ENCODE measurements around the gene KCNMA1. TPM values are rescaled to one million over a fixed set of nuclear protein-coding genes. Genes with fewer than 3 reads are reported as not detected.

KCNMA1 gene
- total and polyA plus RNA-seq, 2 donors (not counting 1 experiment from before 2014, with no cell fraction given): 0.82 to 3.1 TPM

DNA sequence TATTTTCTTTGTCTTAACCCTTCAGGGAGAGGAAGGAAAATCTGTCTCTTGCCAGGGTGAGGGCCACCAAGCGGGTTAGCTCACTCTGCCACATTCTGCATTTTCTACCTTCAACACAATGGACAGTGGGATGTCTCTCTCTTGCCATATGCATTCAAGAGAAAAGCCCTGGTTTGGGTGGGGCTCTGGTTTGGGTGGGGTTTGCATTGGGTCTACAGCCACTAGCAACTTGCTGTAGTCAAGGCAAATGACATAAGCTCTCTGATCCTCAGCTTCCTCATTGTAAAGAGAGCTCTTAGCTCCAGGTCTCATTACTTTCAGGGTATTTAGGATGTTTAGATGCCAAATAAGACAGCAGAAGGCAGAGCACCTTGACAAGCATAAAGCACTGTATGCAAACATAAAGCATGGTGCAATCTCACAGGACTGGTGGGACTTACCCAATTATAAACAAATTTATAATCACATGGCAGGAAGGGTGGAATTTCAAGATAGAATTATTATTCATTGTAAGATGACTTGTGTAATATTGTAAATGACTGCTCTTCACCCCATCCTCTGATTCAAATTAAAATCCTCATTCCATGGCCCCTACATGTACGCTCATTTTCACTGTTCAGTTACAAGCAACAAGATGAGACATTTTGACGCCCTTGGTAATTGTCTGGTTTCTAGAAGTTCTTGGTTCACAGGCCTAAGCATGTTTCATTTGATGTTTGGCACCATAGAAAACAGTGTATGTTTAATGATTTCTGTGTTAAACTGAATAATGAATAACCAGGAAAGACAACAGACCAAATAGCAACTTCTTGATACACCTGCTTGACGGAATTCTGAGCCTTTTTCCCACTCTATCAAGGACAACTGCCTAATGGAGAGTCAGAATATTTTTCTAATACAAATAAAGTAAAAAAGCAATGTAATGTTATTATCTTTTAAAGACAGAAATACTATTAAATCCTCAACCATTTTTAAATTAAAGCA, 258.9 kb downstream of the KCNMA1 start:
- no peak for TF ChIP-seq EZH2 (IDR thresholded peaks at IDR 0.05; ENCODE audit: borderline replicate concordance, insufficient read depth, low read depth, low read length, poor library complexity, severe bottlenecking)
- TF ChIP-seq, protein P1, sequence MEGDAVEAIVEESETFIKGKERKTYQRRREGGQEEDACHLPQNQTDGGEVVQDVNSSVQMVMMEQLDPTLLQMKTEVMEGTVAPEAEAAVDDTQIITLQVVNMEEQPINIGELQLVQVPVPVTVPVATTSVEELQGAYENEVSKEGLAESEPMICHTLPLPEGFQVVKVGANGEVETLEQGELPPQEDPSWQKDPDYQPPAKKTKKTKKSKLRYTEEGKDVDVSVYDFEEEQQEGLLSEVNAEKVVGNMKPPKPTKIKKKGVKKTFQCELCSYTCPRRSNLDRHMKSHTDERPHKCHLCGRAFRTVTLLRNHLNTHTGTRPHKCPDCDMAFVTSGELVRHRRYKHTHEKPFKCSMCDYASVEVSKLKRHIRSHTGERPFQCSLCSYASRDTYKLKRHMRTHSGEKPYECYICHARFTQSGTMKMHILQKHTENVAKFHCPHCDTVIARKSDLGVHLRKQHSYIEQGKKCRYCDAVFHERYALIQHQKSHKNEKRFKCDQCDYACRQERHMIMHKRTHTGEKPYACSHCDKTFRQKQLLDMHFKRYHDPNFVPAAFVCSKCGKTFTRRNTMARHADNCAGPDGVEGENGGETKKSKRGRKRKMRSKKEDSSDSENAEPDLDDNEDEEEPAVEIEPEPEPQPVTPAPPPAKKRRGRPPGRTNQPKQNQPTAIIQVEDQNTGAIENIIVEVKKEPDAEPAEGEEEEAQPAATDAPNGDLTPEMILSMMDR (IDR thresholded peaks at IDR 0.05): no peak
- Histone ChIP-seq H3K9ac (ENCODE audit: low read length) (no peak overlapping the region), H3K27ac (ENCODE audit: low read length in 2 of 2) (no peak overlapping the region), H3K27me3 (replicated peaks in 1 of 4; ENCODE audit: control extremely low read depth in 1 of 4, control insufficient read depth in 3 of 4, insufficient read depth in 4 of 4, low read length in 3 of 4) (peaks cover 0 to 12% (median 7%) of the 10 kb centered on the region in 4 experiments), H3K4me1 (ENCODE audit: control insufficient read depth in 2 of 2, insufficient read depth in 2 of 2, low read length in 2 of 2) (no peaks in the 10 kb centered on the region), H3K4me2 (replicated peaks; ENCODE audit: low read depth, low read length, poor library complexity, severe bottlenecking) (no peak overlapping the region), H3K36me3 (replicated peaks in 1 of 2; ENCODE audit: control extremely low read depth in 1 of 2, control insufficient read depth in 1 of 2, extremely low read depth in 1 of 2, insufficient read depth in 2 of 2, low read length in 1 of 2) (no peaks in the 10 kb centered on the region), H3K9me3 (ENCODE audit: control extremely low read depth in 1 of 3, control insufficient read depth in 2 of 3, insufficient read depth in 1 of 3, low read length in 2 of 3) (no peaks in the 10 kb centered on the region), H2AFZ (ENCODE audit: insufficient read depth, low read depth, low read length, poor library complexity, severe bottlenecking) (no peak overlapping the region), H3K4me3 (ENCODE audit: control extremely low read depth in 1 of 5, extremely low read depth in 1 of 5, insufficient read depth in 1 of 5, low read depth in 2 of 5, low read length in 4 of 5) (no peak overlapping the region), H4K20me1 (ENCODE audit: control insufficient read depth, insufficient read depth, low read length, poor library complexity, severe bottlenecking) (no peaks in the 10 kb centered on the region), H3K79me2 (ENCODE audit: control insufficient read depth, insufficient read depth, low read length) (no peaks in the 10 kb centered on the region)
- Mint-ChIP-seq H3K4me3 (no peak overlapping the region), H3K9me3 (ENCODE audit: insufficient read depth) (no peaks in the 10 kb centered on the region), H3K4me1 (no peaks in the 10 kb centered on the region), H3K27me3 (peaks cover 17% of the 10 kb centered on the region), H3K27ac (no peak overlapping the region)
- intact Hi-C loops (cut with micrococcal nuclease): no loop called here
- no peak for ATAC-seq (ENCODE audit: low read depth)
- POLR2A ChIA-PET: no interaction called here
- no CpG with 5 or more reads among the region's 4 CpGs for WGBS (ENCODE audit: insufficient coverage)
- CTCF ChIA-PET: no interaction called here
- no peak for DNase-seq

All from B cell (primary cell).